ENCODE data around the gene STK10. TPM values are rescaled to one million over a fixed set of nuclear protein-coding genes. Genes with fewer than 3 reads are reported as not detected.

STK10 gene
- total and polyA plus RNA-seq, 2 of the 8 experiments (the other 6 are each of a cell fraction or from before 2014, with no cell fraction given), result 10.5 to 21.4 TPM

DNA sequence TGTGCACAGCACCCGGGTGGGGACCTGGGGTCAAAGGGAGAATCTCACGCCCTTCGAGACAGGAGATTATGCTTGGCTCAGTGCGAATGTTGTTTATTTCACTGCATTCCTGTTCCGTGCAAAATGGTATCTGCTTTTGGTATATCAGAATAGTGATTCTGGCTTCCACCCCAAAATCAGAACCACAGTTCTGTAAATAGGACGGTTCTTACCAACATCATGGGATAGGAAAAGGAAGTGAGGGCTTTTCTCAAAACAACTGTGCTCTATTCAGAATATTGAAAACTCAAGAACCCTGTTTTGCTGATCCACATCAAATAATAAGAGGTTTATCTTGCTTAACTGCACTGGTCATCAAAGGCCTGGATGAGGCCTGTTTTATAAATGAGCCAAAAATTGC lies 129.9 kb downstream of the STK10 start:
- Histone ChIP-seq H3K79me1 (ENCODE audit: low read depth, low read length) (no peaks in the 10 kb centered on the region), H3K36me3 (ENCODE audit: control insufficient read depth in 2 of 4, insufficient read depth in 4 of 4, low read length in 3 of 4) (peaks cover 0 to 2% (median 0%) of the 10 kb centered on the region in 4 experiments; a peak in 1 of 8 replicates), H3K23ac (ENCODE audit: insufficient read length) (no peak overlapping the region), H4K8ac (ENCODE audit: extremely low read depth, insufficient read depth, low read length) (no peak overlapping the region), H3K9me3 (ENCODE audit: insufficient read depth in 2 of 2, low read depth in 1 of 2, low read length in 1 of 2) (no peaks in the 10 kb centered on the region), H3K79me2 (ENCODE audit: control insufficient read depth in 1 of 2, insufficient read depth in 2 of 2, low read length in 2 of 2) (no peaks in the 10 kb centered on the region), H2AK5ac (ENCODE audit: low read depth, low read length) (no peak overlapping the region), H3K23me2 (ENCODE audit: low read depth, low read length) (no peaks in the 10 kb centered on the region), H2BK15ac (ENCODE audit: low read length) (no peak overlapping the region), H4K5ac (ENCODE audit: insufficient read length, low read depth, low read length) (no peak overlapping the region), H3K4me2 (ENCODE audit: insufficient read depth in 1 of 2, low read depth in 2 of 2, low read length in 2 of 2) (no peak overlapping the region), H3K56ac (replicated peaks; ENCODE audit: insufficient read length, low read depth, low read length) (no peak overlapping the region), H3K14ac (ENCODE audit: insufficient read length) (no peak overlapping the region), H2BK12ac (ENCODE audit: low read depth, low read length) (no peak overlapping the region), H2BK20ac (ENCODE audit: low read length) (no peak overlapping the region), H3K4ac (replicated peaks; ENCODE audit: insufficient read length, low read depth, low read length) (no peak overlapping the region), H2BK5ac (ENCODE audit: low read depth, low read length) (no peak overlapping the region), H2BK120ac (replicated peaks; ENCODE audit: low read depth, low read length) (no peak overlapping the region), H4K20me1 (replicated peaks in 1 of 2; ENCODE audit: control insufficient read depth in 1 of 2, insufficient read depth in 2 of 2, low read length in 2 of 2) (peaks cover 2% of the 10 kb centered on the region in 2 experiments), H3K27me3 (replicated peaks in 1 of 4; ENCODE audit: control insufficient read depth in 3 of 4, extremely low read depth in 1 of 4, insufficient read depth in 3 of 4, low read length in 3 of 4) (no peaks in the 10 kb centered on the region), H3K4me1 (replicated peaks in 1 of 4; ENCODE audit: control insufficient read depth in 3 of 4, insufficient read depth in 4 of 4, low read length in 3 of 4) (no peaks in the 10 kb centered on the region), H3K4me3 (ENCODE audit: extremely low read depth in 1 of 4, insufficient read depth in 2 of 4, low read depth in 3 of 4, low read length in 4 of 4) (no peak overlapping the region), H3K27ac (ENCODE audit: low read depth, low read length) (no peak overlapping the region), H3K9ac (replicated peaks in 1 of 4; ENCODE audit: extremely low read depth in 1 of 4, low read depth in 3 of 4, low read length in 3 of 4) (no peak overlapping the region), H3K18ac (ENCODE audit: extremely low read depth, low read length) (no peak overlapping the region), H2AFZ (ENCODE audit: low read length) (no peak overlapping the region), H4K91ac (replicated peaks; ENCODE audit: insufficient read length, low read length) (no peak overlapping the region)
- no peak for FAIRE-seq
- 95% methylated on average over 6 of the region's 6 CpGs; no CpG with 5 or more reads in 1 of the 2 experiments for WGBS, 2 experiments (ENCODE audit: extremely low coverage in 1 of 2, insufficient coverage in 1 of 2, insufficient read length in 1 of 2, insufficient replicate concordance in 2 of 2, low coverage in 1 of 2, low lambda C conversion rate in 2 of 2, missing lambda C conversion rate in 1 of 2)
- DNase-seq (ENCODE audit: low read depth in 1 of 2, low spot score in 2 of 2), result no peak
- ChIA-PET CTCF (ENCODE audit: partially characterized antibody) (interaction anchor here (0.8 to 7.1 kb wide), 24 partner anchors 8 to 352 kb away, joined by 3 to 51 read pairs (median 3); no protein-coding TSS in a partner anchor), POLR2A (ENCODE audit: partially characterized antibody) (interaction anchor here (0.9 to 1.2 kb wide), 2 partner anchors 11 to 13 kb away, joined by 3 to 4 read pairs; no protein-coding TSS in a partner anchor)
- TF ChIP-seq, protein P1, sequence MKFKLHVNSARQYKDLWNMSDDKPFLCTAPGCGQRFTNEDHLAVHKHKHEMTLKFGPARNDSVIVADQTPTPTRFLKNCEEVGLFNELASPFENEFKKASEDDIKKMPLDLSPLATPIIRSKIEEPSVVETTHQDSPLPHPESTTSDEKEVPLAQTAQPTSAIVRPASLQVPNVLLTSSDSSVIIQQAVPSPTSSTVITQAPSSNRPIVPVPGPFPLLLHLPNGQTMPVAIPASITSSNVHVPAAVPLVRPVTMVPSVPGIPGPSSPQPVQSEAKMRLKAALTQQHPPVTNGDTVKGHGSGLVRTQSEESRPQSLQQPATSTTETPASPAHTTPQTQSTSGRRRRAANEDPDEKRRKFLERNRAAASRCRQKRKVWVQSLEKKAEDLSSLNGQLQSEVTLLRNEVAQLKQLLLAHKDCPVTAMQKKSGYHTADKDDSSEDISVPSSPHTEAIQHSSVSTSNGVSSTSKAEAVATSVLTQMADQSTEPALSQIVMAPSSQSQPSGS (IDR thresholded peaks at IDR 0.05; ENCODE audit: low read length), result no peak
- TF ChIP-seq RNF2 (IDR thresholded peaks at IDR 0.05; ENCODE audit: borderline replicate concordance, low read depth, low read length, missing control alignments, poor library complexity, severe bottlenecking), result no peak
- no peak for TF ChIP-seq BRCA1 (IDR thresholded peaks at IDR 0.05; ENCODE audit: low read depth, low read length)

All from H1 (cell line).